Activated naive CD8-positive, alpha-beta T cell treated with anti-CD3 and anti-CD28 coated beads, Interleukin-2, amount 50 U/mL, for 24 hours (primary cell): ENCODE results near the gene CALCOCO1.

Source experiments
- ATAC-seq: fragments of 150-1000 bp; cut with Tn5 transposase; one replicate; pipeline ENCODE4 v1.10.0; 2021
- DNase-seq: peaks from one replicate; pipeline ENCODE4 v3.0.0; 2021
- H3K27ac Mint-ChIP-seq: one replicate; pipeline ENCODE4 v1.8.0; 2021; ENCODE audit warnings: mild to moderate bottlenecking, mixed read lengths
- H3K27me3 Mint-ChIP-seq: one replicate; pipeline ENCODE4 v1.8.0; 2021; ENCODE audit warnings: mixed read lengths
- H3K36me3 Mint-ChIP-seq: one replicate; pipeline ENCODE4 v1.8.0; 2021; ENCODE audit warnings: low read depth, mixed read lengths
- H3K4me1 Mint-ChIP-seq: one replicate; pipeline ENCODE4 v1.8.0; 2021; ENCODE audit warnings: mixed read lengths
- H3K4me3 Mint-ChIP-seq: one replicate; pipeline ENCODE4 v1.8.0; 2021; ENCODE audit warnings: mild to moderate bottlenecking, moderate library complexity, mixed read lengths
- H3K9me3 Mint-ChIP-seq: one replicate; pipeline ENCODE4 v1.8.0; 2021; ENCODE audit warnings: mixed read lengths

The CALCOCO1 gene

DNA sequence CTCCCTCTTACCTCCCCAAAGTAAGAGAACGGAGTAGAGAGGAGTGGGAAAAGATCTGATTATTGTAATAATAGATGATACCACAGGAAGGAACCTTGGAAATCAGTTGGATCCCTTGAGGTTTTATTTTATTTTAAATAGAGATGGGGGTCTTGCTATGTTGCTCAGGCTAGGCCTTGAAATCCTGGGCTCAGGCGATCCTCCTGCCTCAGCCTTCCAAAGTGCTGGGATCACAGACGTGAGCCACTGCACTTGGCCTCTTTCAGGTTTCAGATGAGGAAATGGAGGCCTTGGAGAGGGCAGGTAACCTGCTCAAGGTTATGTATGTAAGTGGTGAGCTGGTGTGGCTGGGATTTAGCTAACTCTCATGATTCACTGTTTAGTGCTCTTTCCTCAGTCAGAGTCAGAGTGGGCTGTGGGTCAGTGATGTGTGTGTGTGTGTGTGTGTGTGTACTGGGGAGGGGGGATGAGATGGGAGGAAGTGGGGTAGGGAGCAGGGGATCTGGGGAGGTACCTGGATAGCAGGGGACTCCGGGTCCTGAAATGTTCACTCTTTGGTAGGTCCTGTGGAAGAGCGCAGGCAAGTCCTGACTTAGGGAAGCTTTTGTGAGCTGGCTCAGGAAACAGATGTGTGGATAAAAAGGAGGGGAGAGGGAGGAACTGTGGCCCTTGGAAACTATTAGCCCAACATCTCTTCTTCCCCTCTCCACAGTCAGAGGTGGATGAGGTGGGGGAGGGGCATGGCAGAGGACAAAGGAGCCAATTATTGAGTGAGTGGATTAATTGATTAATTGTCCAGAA, 29.2 kb upstream of the CALCOCO1 start:
- ATAC-seq: no peak
- no peaks in the 10 kb centered on the region for H3K9me3 Mint-ChIP-seq
- no peak for DNase-seq
- no peaks in the 10 kb centered on the region for H3K36me3 Mint-ChIP-seq
- peak overlapping the region; percentile 44 for H3K4me3 Mint-ChIP-seq
- H3K27me3 Mint-ChIP-seq: peaks cover 39% of the 10 kb centered on the region
- peak overlapping the region; percentile 54 for H3K27ac Mint-ChIP-seq
- H3K4me1 Mint-ChIP-seq: peaks cover 20% of the 10 kb centered on the region

DNA sequence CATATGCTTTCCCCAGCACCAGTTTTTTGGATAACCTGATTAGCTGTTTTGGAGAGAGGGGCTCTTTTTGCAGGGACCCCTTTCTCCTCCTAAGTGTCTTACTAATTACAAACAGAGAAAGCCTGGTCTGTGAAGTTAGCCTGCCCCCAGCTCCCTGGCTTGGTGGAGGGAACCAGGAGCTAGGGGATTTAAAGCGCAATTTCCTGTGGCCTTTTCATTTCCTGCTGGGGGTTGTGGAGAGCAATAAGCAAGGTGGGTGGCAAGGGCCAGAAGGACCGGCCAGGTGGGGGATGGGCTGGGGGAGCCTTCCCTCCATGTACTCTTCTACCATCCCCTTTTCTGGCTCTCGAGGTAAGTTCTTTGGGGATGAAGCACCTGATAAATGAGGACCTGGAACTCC, 28.6 kb upstream of the CALCOCO1 start:
- DNase-seq (no peak), ATAC-seq (no peak)
- peaks cover 20% of the 10 kb centered on the region for H3K4me1 Mint-ChIP-seq
- H3K36me3 Mint-ChIP-seq: no peaks in the 10 kb centered on the region
- H3K9me3 Mint-ChIP-seq: no peaks in the 10 kb centered on the region
- no peak overlapping the region for H3K27ac Mint-ChIP-seq
- no peak overlapping the region for H3K4me3 Mint-ChIP-seq
- H3K27me3 Mint-ChIP-seq: peaks cover 34% of the 10 kb centered on the region

- ATAC-seq (no peak), DNase-seq (no peak)
- Mint-ChIP-seq H3K4me1 (peaks cover 20% of the 10 kb centered on the region), H3K9me3 (no peaks in the 10 kb centered on the region), H3K27ac (no peak overlapping the region), H3K4me3 (no peak overlapping the region), H3K36me3 (no peaks in the 10 kb centered on the region), H3K27me3 (peaks cover 30% of the 10 kb centered on the region)
Observed at GRCh38 chr12:53755451-53755891, 28.2 kb upstream of the CALCOCO1 start.

DNA sequence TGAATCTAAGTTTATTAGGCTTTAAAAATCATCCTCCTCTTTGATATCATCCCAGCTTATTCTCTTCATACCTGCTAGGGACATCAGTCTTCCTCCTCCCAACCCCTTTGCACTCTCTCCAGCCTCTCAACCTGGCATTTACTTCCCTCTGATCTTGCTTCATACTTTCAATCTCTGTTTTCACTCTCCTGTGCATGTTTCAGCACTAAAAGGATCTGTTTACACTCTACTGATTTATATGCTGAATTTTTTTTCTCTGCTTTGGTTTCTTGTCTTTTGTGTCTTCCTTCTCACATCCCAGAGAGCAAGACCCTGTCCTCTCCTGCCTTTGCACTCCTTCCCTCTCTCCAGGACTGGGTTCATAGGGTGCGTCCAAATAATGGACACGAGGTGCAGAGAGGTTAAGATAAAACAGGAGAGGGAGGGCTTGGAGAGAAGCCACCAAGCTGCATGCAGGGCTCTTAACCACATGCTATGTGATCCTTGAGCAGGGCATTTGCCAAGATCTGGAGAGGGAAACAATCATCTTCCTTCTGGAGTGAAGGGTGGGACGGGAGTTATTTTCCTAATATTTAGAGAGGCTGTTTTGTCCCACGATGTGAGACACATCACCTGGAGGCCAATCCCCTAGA, 27.5 kb upstream of the CALCOCO1 start:
- DNase-seq: no peak
- H3K4me1 Mint-ChIP-seq: peaks cover 20% of the 10 kb centered on the region
- no peak overlapping the region for H3K4me3 Mint-ChIP-seq
- no peak overlapping the region for H3K27ac Mint-ChIP-seq
- no peaks in the 10 kb centered on the region for H3K36me3 Mint-ChIP-seq
- no peaks in the 10 kb centered on the region for H3K9me3 Mint-ChIP-seq
- no peak for ATAC-seq
- peaks cover 25% of the 10 kb centered on the region for H3K27me3 Mint-ChIP-seq

DNA sequence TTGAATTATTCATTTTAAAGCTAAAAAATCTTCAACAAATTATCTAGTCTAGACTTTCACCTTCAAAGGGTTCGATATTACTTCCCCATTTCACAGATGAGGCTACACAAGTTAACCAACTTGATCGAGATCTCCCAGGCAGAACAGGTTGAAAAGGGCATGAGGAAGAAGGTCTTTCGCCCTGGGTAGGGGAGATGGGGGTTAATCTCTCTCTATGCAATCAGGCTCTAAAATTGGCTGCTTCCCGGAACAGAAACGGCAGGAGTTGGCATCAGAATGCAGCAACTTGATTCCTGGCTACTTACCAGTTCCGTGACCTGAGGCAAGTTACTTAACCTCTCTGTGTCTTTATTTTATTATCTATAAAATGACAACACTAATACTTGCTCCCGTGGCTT, 26.9 kb upstream of the CALCOCO1 start:
- no peak for DNase-seq
- Mint-ChIP-seq H3K27me3 (peaks cover 19% of the 10 kb centered on the region), H3K27ac (no peak overlapping the region), H3K36me3 (no peaks in the 10 kb centered on the region), H3K4me3 (no peak overlapping the region), H3K9me3 (no peaks in the 10 kb centered on the region), H3K4me1 (peaks cover 20% of the 10 kb centered on the region)
- no peak for ATAC-seq

GRCh38 chr12:53752621-53753020, 25.4 kb upstream of the CALCOCO1 start:
- Mint-ChIP-seq H3K27me3 (peaks cover 8% of the 10 kb centered on the region), H3K36me3 (no peaks in the 10 kb centered on the region), H3K4me3 (no peak overlapping the region), H3K27ac (no peak overlapping the region), H3K9me3 (no peaks in the 10 kb centered on the region), H3K4me1 (peaks cover 23% of the 10 kb centered on the region)
- ATAC-seq: no peak
- DNase-seq: no peak

- ATAC-seq: no peak
- no peaks in the 10 kb centered on the region for H3K36me3 Mint-ChIP-seq
- H3K27me3 Mint-ChIP-seq: peaks cover 13% of the 10 kb centered on the region
- peaks cover 26% of the 10 kb centered on the region for H3K4me1 Mint-ChIP-seq
- DNase-seq: no peak
- no peaks in the 10 kb centered on the region for H3K9me3 Mint-ChIP-seq
- no peak overlapping the region for H3K4me3 Mint-ChIP-seq
- no peak overlapping the region for H3K27ac Mint-ChIP-seq
Observed at GRCh38 chr12:53752192-53752601, 24.9 kb upstream of the CALCOCO1 start.

- ATAC-seq (no peak), DNase-seq (peak; percentile 44)
- Mint-ChIP-seq H3K4me1 (peaks cover 25% of the 10 kb centered on the region), H3K27ac (no peak within 1 kb of the TSS), H3K27me3 (peaks cover 18% of the 10 kb centered on the region), H3K9me3 (no peaks in the 10 kb centered on the region), H3K36me3 (no peaks in the 10 kb centered on the region), H3K4me3 (no peak within 1 kb of the TSS)
Observed at GRCh38 chr12:53751336-53752191, 24.3 kb upstream of the CALCOCO1 start, which contains the start of gene CISTR. CISTR (minus strand) TSS chr12:53751979.

DNA sequence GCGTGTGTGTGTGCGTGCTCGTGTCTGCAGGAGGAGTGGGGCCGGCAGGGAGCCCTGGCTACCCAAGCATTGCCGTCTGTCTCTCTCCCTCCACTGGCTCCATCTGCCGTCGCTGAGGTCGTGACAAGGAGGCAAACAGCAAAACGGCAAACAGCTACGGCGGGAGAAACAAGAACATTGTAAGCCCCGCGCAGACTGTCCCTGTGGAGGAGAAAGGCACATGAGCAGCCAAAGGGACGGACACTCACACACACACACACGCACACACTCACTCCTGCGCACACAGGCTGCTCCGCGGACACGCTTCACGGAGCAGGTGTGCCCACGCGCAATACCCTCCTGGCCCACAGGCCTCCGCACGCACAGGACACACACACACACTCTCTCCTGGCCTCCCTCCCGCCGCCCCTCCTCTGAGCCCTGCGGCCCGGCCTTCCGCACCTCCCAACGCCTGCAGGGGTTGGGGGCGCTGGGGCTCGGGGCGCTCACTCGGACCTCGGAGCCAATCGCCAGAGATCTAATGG, 23.6 kb upstream of the CALCOCO1 start:
- Mint-ChIP-seq H3K9me3 (no peaks in the 10 kb centered on the region), H3K27me3 (peaks cover 23% of the 10 kb centered on the region), H3K4me3 (no peak overlapping the region), H3K36me3 (no peaks in the 10 kb centered on the region), H3K27ac (no peak overlapping the region), H3K4me1 (peaks cover 18% of the 10 kb centered on the region)
- DNase-seq (no peak), ATAC-seq (no peak)

- H3K4me1 Mint-ChIP-seq: peaks cover 11% of the 10 kb centered on the region
- H3K4me3 Mint-ChIP-seq: no peak overlapping the region
- peaks cover 24% of the 10 kb centered on the region for H3K27me3 Mint-ChIP-seq
- no peaks in the 10 kb centered on the region for H3K36me3 Mint-ChIP-seq
- no peaks in the 10 kb centered on the region for H3K9me3 Mint-ChIP-seq
- DNase-seq: no peak
- H3K27ac Mint-ChIP-seq: no peak overlapping the region
- ATAC-seq: no peak
Observed at GRCh38 chr12:53749986-53750811, 22.9 kb upstream of the CALCOCO1 start.

- H3K4me3 Mint-ChIP-seq: no peak overlapping the region
- no peaks in the 10 kb centered on the region for H3K36me3 Mint-ChIP-seq
- H3K27me3 Mint-ChIP-seq: peaks cover 42% of the 10 kb centered on the region
- peaks cover 15% of the 10 kb centered on the region for H3K4me1 Mint-ChIP-seq
- ATAC-seq (no peak), DNase-seq (no peak)
- H3K27ac Mint-ChIP-seq: no peak overlapping the region
- H3K9me3 Mint-ChIP-seq: no peaks in the 10 kb centered on the region
Observed at GRCh38 chr12:53748072-53748840, 21.0 kb upstream of the CALCOCO1 start.

- no peak for DNase-seq
- H3K4me1 Mint-ChIP-seq: peaks cover 16% of the 10 kb centered on the region
- H3K27ac Mint-ChIP-seq: peak overlapping the region; percentile 15
- peaks cover 53% of the 10 kb centered on the region for H3K27me3 Mint-ChIP-seq
- H3K4me3 Mint-ChIP-seq: no peak overlapping the region
- no peak for ATAC-seq
- no peaks in the 10 kb centered on the region for H3K36me3 Mint-ChIP-seq
- H3K9me3 Mint-ChIP-seq: no peaks in the 10 kb centered on the region
Observed at GRCh38 chr12:53747095-53747494, 19.8 kb upstream of the CALCOCO1 start.

- Mint-ChIP-seq H3K27ac (peak overlapping the region; percentile 15), H3K4me3 (no peak overlapping the region), H3K4me1 (peaks cover 16% of the 10 kb centered on the region), H3K9me3 (no peaks in the 10 kb centered on the region), H3K36me3 (no peaks in the 10 kb centered on the region), H3K27me3 (peaks cover 53% of the 10 kb centered on the region)
- DNase-seq (peak; percentile 90), ATAC-seq (peak; percentile 80)
Observed at GRCh38 chr12:53746592-53747092, 19.4 kb upstream of the CALCOCO1 start.
